AG04449 (cell line): Measurements from ENCODE around the gene FEM1A.
"Not testable (repeated sequence)": the region's sequence is repeated elsewhere in the genome, so short reads cannot be mapped to it uniquely, and the experiment has no call there.

Experiments
- CTCF ChIA-PET: fragments of 350-600 bp; formaldehyde crosslinking; extraction: SDS; loops from one replicate; lab custom pipeline; 2021; ENCODE audit warnings: antibody characterized with exemption; lab: Yijun Ruan, JAX
- POLR2A ChIA-PET: fragments of 400-600, 350-600 bp; formaldehyde crosslinking; extraction: SDS; loops from one replicate; lab custom pipeline; 2020; ENCODE audit warnings: antibody characterized with exemption, inconsistent platforms; lab: Yijun Ruan, JAX
- DNase-seq: peaks from one replicate; pipeline ENCODE4 v3.0.0-alpha.2; 2010; ENCODE audit warnings: low read depth, low spot score
- H3K4me3 ChIP-seq: 2 replicates; pipeline ENCODE4 v1.5.1; 2011; ENCODE audit warnings: low read depth, mild to moderate bottlenecking, control low read depth, low read length
- TF ChIP-seq, protein P1 (sequence below): IDR thresholded peaks from one replicate; pipeline ENCODE4 v1.5.1; 2011; ENCODE audit warnings: mild to moderate bottlenecking, moderate library complexity, low read length, control low read depth, inconsistent platforms; ENCODE audit not compliant: insufficient read depth; ENCODE audit errors: missing control alignments

The FEM1A gene

DNA sequence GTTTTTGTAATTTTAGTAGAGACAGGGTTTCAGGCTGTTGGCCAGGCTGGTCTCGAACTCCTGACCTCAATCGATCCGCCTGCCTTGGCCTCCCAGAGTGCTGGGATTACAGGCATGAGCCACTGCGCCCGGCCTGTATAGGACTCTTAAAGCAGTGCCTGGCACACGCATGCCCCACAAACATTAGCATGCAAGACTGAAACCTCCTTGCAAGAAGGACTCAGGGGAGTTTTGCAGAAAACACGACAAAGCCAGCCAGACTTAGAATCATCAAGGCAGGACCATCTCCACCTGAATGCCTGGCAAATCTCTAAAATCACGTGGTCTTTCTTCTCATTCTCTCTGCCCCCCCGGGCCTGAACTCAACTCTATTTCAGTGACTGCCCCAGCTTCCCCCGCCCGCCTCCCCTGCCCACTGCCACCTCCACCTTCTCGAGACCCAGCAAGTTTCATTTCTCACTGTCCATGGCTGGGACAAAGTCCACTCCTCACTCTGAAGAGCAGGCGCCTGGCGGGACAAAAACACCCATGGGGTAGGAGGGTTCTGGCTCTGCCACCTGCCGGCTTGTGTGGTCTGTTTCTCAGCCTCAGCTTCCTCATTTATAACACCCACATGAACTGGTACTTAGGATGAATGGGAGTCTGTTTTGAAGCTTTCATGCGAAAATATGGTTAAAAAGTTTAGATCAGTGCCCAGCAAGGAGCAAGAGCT, 37.6 kb downstream of the FEM1A start:
- POLR2A ChIA-PET: interaction anchor here (0.6 kb wide), 1 partner anchor 118 kb away, joined by 3 read pairs; no protein-coding TSS in a partner anchor
- peak overlapping the region; percentile 12 for H3K4me3 ChIP-seq
- no peak for DNase-seq
- TF ChIP-seq, protein P1, sequence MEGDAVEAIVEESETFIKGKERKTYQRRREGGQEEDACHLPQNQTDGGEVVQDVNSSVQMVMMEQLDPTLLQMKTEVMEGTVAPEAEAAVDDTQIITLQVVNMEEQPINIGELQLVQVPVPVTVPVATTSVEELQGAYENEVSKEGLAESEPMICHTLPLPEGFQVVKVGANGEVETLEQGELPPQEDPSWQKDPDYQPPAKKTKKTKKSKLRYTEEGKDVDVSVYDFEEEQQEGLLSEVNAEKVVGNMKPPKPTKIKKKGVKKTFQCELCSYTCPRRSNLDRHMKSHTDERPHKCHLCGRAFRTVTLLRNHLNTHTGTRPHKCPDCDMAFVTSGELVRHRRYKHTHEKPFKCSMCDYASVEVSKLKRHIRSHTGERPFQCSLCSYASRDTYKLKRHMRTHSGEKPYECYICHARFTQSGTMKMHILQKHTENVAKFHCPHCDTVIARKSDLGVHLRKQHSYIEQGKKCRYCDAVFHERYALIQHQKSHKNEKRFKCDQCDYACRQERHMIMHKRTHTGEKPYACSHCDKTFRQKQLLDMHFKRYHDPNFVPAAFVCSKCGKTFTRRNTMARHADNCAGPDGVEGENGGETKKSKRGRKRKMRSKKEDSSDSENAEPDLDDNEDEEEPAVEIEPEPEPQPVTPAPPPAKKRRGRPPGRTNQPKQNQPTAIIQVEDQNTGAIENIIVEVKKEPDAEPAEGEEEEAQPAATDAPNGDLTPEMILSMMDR: no peak
- CTCF ChIA-PET: interaction anchor here (0.9 to 3.8 kb wide), 4 partner anchors 19 to 82 kb away, joined by 3 to 23 read pairs (median 8); no protein-coding TSS in a partner anchor

DNA sequence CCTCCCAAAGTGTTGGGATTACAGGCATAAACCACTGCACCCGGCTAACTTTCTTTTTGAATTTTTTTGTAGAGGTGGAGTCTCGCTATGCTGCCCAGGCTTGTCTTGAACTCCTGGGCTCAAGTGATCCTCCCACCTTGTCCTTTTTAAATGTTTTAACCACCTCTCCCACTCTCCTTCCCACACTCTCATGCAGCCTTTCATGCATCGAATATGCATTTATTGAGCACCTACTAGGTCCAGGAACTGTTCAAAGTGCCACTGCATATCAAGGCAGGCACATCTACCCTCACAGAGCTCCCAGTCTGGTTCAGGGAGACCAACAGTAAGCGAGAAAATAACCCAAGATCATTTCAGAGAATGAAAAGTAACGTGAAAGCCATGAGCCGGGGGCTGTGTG, 38.8 kb downstream of the FEM1A start:
- DNase-seq: no peak
- POLR2A ChIA-PET: no interaction called here
- peak overlapping the region; percentile 76 for H3K4me3 ChIP-seq
- CTCF ChIA-PET: interaction anchor here (1.4 to 3.8 kb wide), 2 partner anchors 21 to 82 kb away, joined by 5 to 23 read pairs; no protein-coding TSS in a partner anchor
- TF ChIP-seq, protein P1: no peak

DNA sequence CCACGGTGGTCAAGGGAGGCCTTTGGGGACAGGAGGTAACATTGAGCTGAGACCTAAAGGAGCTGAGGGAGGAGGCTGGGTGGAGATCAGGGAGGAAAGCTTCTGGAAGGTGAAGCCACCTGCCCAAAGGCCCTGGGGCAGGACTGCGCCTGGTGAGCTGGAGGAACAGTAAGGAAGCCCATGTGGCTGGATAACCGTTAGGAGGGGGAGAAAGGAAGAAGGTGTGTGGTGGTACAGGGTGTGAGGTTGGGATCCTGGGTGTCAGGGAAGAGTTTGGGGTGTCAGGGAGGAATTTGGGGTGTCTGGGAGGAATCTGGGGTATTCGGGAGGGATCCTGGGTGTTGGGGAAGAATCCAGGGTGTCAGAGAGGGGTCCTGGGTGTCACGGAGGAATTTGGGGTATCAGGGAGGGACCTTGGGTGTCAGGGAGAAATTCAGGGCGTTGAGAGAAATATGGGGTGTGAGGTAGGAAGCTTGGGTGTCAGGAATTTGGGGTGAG, 39.3 kb downstream of the FEM1A start:
- no peak for DNase-seq
- POLR2A ChIA-PET: no interaction called here
- peak overlapping the region; percentile 76 for H3K4me3 ChIP-seq
- CTCF ChIA-PET: interaction anchor here (0.9 to 3.8 kb wide), 5 partner anchors 14 to 195 kb away, joined by 3 to 23 read pairs (median 5); no protein-coding TSS in a partner anchor
- TF ChIP-seq, protein P1: no peak

DNA sequence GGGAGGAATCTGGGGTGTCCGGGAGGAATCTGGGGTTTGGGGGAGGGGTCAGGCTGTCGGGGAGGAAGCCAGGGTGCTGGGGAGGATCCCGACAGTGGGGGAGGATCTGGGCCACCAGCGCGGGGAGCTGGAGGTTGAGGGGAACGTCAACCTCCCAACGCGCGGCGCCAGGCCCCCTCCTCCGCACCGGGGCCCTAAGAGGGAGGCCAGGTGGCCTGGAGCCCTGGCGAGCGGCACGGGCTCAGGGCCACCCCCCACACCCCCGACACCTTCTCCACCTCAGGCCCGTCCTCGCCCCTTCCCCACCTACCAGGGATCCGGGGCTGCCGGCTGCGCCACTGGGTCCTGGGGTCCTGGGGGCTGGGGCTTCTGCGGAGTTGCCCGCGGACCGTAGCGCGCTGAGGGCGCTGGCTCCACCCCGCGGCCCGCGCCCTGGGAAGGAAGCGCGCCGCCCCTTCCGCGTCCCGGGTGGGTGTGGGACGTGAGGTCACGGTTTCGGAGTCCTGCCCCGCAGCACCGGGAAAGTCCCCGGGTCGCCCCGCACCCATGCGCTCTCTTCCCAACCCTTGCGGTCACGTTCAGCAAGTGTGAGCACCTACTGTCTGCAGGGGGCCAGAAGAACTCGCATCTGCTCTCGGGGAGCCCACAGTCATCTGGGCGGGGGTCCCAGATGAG, 39.9 kb downstream of the FEM1A start, which contains the start of gene TICAM1:
TSS of gene TICAM1 (minus strand) at position 409 of the 675 bp plus-strand sequence. CDS start 13,335 bp downstream, outside the sequence.
- ChIA-PET CTCF (interaction anchor here (0.9 to 3.8 kb wide), 5 partner anchors 13 to 194 kb away, joined by 3 to 23 read pairs (median 5); no protein-coding TSS in a partner anchor), POLR2A (no interaction called here)
- TF ChIP-seq, protein P1: no peak

GRCh38 chr19:4831979-4832340, 40.4 kb downstream of the FEM1A start:
- POLR2A ChIA-PET, DNase-seq: not testable (repeated sequence)
- CTCF ChIA-PET: interaction anchor here (1.6 to 3.8 kb wide), 3 partner anchors 13 to 22 kb away, joined by 4 to 23 read pairs (median 6); no protein-coding TSS in a partner anchor
- H3K4me3 ChIP-seq: peak overlapping the region; percentile 76

More for the DNA sequence above, 39.9 kb downstream of the FEM1A start, which contains the start of gene TICAM1:
- no peak for DNase-seq
- H3K4me3 ChIP-seq: peak within 1 kb of the TSS; percentile 76

DNA sequence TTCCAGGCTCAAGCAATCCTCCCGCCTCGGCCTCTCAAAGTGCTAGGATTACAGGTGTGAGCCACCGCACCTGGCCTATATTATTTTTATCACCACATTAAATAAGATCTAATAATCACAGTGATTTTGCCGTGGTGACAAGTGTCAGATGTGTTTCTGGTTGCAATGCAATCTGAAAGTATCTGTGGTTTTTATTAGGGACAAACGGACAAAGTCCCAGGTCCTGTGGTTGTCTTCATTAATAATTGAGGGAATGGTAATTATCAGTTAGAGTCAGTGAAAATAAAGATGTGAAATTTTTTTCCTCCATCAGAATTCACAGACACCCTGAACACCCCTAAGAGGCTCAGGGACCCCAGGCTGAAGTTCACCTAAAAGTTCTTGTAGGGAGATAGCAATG, 41.2 kb downstream of the FEM1A start:
- H3K4me3 ChIP-seq: no peak overlapping the region
- CTCF ChIA-PET: interaction anchor here (3.8 kb wide), 1 partner anchor 23 kb away, joined by 23 read pairs; no protein-coding TSS in a partner anchor
- POLR2A ChIA-PET: no interaction called here
- TF ChIP-seq, protein P1: no peak
- no peak for DNase-seq
